Spinal cord (tissue), 9 donors: ENCODE measurements around the gene TARP.
"Not testable (repeated sequence)": the region's sequence is repeated elsewhere in the genome, so short reads cannot be mapped to it uniquely, and the experiment has no call there.

Experiments used
- DNase-seq, 6 donors: peaks; one replicate each; pipeline versions ENCODE4 v3.0.0 to v3.0.0-alpha.2; 2013 to 2015; ENCODE audit warnings: low spot score in 6 of 6, low read depth in 4 of 6
- H3K27ac ChIP-seq: one replicate; pipeline ENCODE4 v1.5.1; 2013; ENCODE audit warnings: low read depth, low read length, control low read depth
- H3K27me3 ChIP-seq: one replicate; pipeline ENCODE4 v1.6.1; 2013; ENCODE audit warnings: low read length; ENCODE audit not compliant: control insufficient read depth, insufficient read depth
- H3K36me3 ChIP-seq: one replicate; pipeline ENCODE4 v1.6.1; 2013; ENCODE audit warnings: low read length; ENCODE audit not compliant: control insufficient read depth, insufficient read depth
- H3K4me1 ChIP-seq: one replicate; pipeline ENCODE4 v1.6.1; 2013; ENCODE audit warnings: low read length; ENCODE audit not compliant: control insufficient read depth, insufficient read depth
- H3K4me3 ChIP-seq: one replicate; pipeline ENCODE4 v1.5.1; 2013; ENCODE audit warnings: low read depth, low read length, control low read depth
- H3K9me3 ChIP-seq: one replicate; pipeline ENCODE4 v1.6.1; 2013; ENCODE audit warnings: low read length; ENCODE audit not compliant: control insufficient read depth, insufficient read depth
- WGBS: methylation state at CpG from one replicate; pipeline ENCODE4 v1.1.5; 2013; ENCODE audit warnings: missing lambda C conversion rate; ENCODE audit not compliant: insufficient coverage; 5-methylcytosine and 5-hydroxymethylcytosine counted together
- donor health status: healthy.

Gene TARP

GRCh38 chr7:38265958-38266357, 7.5 kb downstream of the TARP start:
- not testable (repeated sequence) for DNase-seq, H3K9me3 ChIP-seq, H3K4me1 ChIP-seq, H3K4me3 ChIP-seq, H3K36me3 ChIP-seq, H3K27me3 ChIP-seq, H3K27ac ChIP-seq
- no CpG with 5 or more reads among the region's 3 CpGs for WGBS

GRCh38 chr7:38264602-38265001, 8.8 kb downstream of the TARP start:
- H3K27me3 ChIP-seq, H3K9me3 ChIP-seq, H3K4me1 ChIP-seq, H3K36me3 ChIP-seq, DNase-seq, H3K4me3 ChIP-seq, H3K27ac ChIP-seq: not testable (repeated sequence)
- WGBS: no CpG with 5 or more reads among the region's 1 CpG

- H3K36me3 ChIP-seq, H3K4me1 ChIP-seq, H3K27me3 ChIP-seq, DNase-seq, H3K27ac ChIP-seq, H3K4me3 ChIP-seq, H3K9me3 ChIP-seq: not testable (repeated sequence)
- WGBS: 33% methylated on average over 1 of the region's 1 CpG
These were observed 10.2 kb downstream of the TARP start for GRCh38 chr7:38263274-38263673.

GRCh38 chr7:38262545-38262944, 10.9 kb downstream of the TARP start:
- Histone ChIP-seq H3K4me1 (no peaks in the 10 kb centered on the region), H3K36me3 (no peaks in the 10 kb centered on the region), H3K9me3 (no peaks in the 10 kb centered on the region), H3K27ac (no peak overlapping the region), H3K27me3 (no peaks in the 10 kb centered on the region), H3K4me3 (no peak overlapping the region)
- no peak for DNase-seq
- WGBS: no CpG with 5 or more reads among the region's 5 CpGs

GRCh38 chr7:38262026-38262425, 11.4 kb downstream of the TARP start:
- no CpG with 5 or more reads among the region's 2 CpGs for WGBS
- H3K27me3 ChIP-seq, H3K4me3 ChIP-seq: not testable (repeated sequence)

GRCh38 chr7:38261601-38262000, 11.8 kb downstream of the TARP start:
- H3K9me3 ChIP-seq, H3K27me3 ChIP-seq, H3K36me3 ChIP-seq, H3K4me1 ChIP-seq, DNase-seq, H3K27ac ChIP-seq, H3K4me3 ChIP-seq: not testable (repeated sequence)
- 100% methylated on average over 3 of the region's 12 CpGs for WGBS

More at GRCh38 chr7:38262026-38262425, 11.4 kb downstream of the TARP start:
- H3K36me3 ChIP-seq, H3K27ac ChIP-seq, H3K4me1 ChIP-seq, H3K9me3 ChIP-seq, DNase-seq: not testable (repeated sequence)

- H3K36me3 ChIP-seq, H3K4me3 ChIP-seq, H3K4me1 ChIP-seq, DNase-seq, H3K9me3 ChIP-seq, H3K27me3 ChIP-seq, H3K27ac ChIP-seq: not testable (repeated sequence)
- 96% methylated on average over 6 of the region's 8 CpGs for WGBS
These were observed 14.3 kb downstream of the TARP start for GRCh38 chr7:38259157-38259556.

- no peaks in the 10 kb centered on the region for H3K4me1 ChIP-seq
- H3K9me3 ChIP-seq: no peaks in the 10 kb centered on the region
- DNase-seq: no peak
- H3K27me3 ChIP-seq: no peaks in the 10 kb centered on the region
- no peak overlapping the region for H3K4me3 ChIP-seq
- no peak overlapping the region for H3K27ac ChIP-seq
- no peaks in the 10 kb centered on the region for H3K36me3 ChIP-seq
- no CpG with 5 or more reads among the region's 2 CpGs for WGBS
These were observed 16.1 kb downstream of the TARP start for GRCh38 chr7:38257350-38257677.

- H3K27me3 ChIP-seq, H3K9me3 ChIP-seq, H3K27ac ChIP-seq, H3K4me3 ChIP-seq, H3K36me3 ChIP-seq, H3K4me1 ChIP-seq, DNase-seq: not testable (repeated sequence)
- no CpG with 5 or more reads among the region's 3 CpGs for WGBS
These were observed 23.6 kb downstream of the TARP start for GRCh38 chr7:38249849-38250248.

GRCh38 chr7:38248069-38248567, 25.3 kb downstream of the TARP start:
- Histone ChIP-seq H3K4me3 (no peak overlapping the region), H3K27me3 (no peaks in the 10 kb centered on the region), H3K4me1 (no peaks in the 10 kb centered on the region), H3K27ac (no peak overlapping the region), H3K9me3 (no peaks in the 10 kb centered on the region), H3K36me3 (no peaks in the 10 kb centered on the region)
- WGBS: 100% methylated on average over 2 of the region's 5 CpGs
- no peak for DNase-seq
